22Rv1 (cell line): ENCODE data around the gene TMEM19.

Experiments used
- CTCF ChIP-seq: fragments of 450-650 bp; IDR thresholded peaks from 2 replicates; pipeline ENCODE4 v1.5.1; 2017; ENCODE audit warnings: mild to moderate bottlenecking
- ZFX ChIP-seq: fragments of 450-650 bp; IDR thresholded peaks from 2 replicates; pipeline ENCODE4 v1.6.1; 2017; ENCODE audit warnings: antibody characterized with exemption, borderline replicate concordance

DNA sequence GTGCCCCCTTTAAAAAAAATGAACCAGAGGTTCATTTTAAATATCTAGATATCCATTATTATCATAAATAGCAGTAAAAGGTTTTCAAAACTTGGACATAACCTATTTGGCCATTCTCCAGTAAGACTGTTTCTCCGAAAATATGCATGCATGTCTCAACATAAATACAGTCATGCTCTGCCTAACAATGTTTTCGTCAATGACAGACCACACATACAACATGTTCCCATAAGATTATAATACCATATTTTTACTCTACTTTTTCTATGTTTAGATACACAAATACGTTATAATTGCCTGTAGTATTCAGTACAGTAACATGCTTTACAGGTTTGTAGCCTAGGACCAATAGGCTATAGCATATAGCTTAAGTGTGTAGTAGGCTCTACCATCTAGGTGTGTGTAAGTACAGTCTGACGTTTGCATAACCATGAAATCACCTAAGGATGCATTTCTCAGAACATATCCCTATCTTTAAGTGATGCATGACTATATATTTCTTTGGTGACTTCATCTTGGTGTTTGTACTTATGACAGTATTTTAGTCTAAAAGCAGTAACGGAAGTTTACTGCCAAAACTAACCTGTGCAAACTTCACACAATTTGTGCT, 3.2 kb downstream of the TMEM19 start:
- TF ChIP-seq CTCF (no peak), ZFX (no peak)
